Activated CD8-positive, alpha-beta T cell treated with anti-CD3 and anti-CD28 coated beads for 36 hours (primary cell): ENCODE results near the gene MCOLN2. TPM values are rescaled to one million over a fixed set of nuclear protein-coding genes. Genes with fewer than 3 reads are reported as not detected.

Experiments
- ATAC-seq: fragments of 200-7000 bp; cut with Tn5 transposase; one replicate; pipeline ENCODE4 v1.10.0; 2021; ENCODE audit warnings: mild to moderate bottlenecking, moderate library complexity
- CTCF ChIA-PET: fragments of 350-600 bp; sonication (Branson Sonifier 250); formaldehyde crosslinking; loops from one replicate; lab custom pipeline; 2021; ENCODE audit warnings: antibody characterized with exemption; lab: Charles Lee
- POLR2A ChIA-PET: fragments of 350-600 bp; sonication (Branson Sonifier 250); formaldehyde crosslinking; loops from one replicate; lab custom pipeline; 2021; ENCODE audit warnings: antibody characterized with exemption; lab: Charles Lee
- DNase-seq: peaks from one replicate; pipeline ENCODE4 v3.0.0-alpha.2; 2020
- H3K27ac Mint-ChIP-seq: one replicate; pipeline ENCODE4 v1.8.0; 2021; ENCODE audit warnings: mild to moderate bottlenecking, mixed read lengths
- H3K27me3 Mint-ChIP-seq: one replicate; pipeline ENCODE4 v1.8.0; 2021; ENCODE audit warnings: mixed read lengths
- H3K36me3 Mint-ChIP-seq: one replicate; pipeline ENCODE4 v1.8.0; 2021; ENCODE audit warnings: low read depth, mixed read lengths
- H3K4me1 Mint-ChIP-seq: one replicate; pipeline ENCODE4 v1.8.0; 2021; ENCODE audit warnings: low read depth, mixed read lengths
- H3K4me3 Mint-ChIP-seq: one replicate; pipeline ENCODE4 v1.8.0; 2021; ENCODE audit warnings: mild to moderate bottlenecking, moderate library complexity, mixed read lengths
- H3K9me3 Mint-ChIP-seq: one replicate; pipeline ENCODE4 v1.8.0; 2021; ENCODE audit warnings: mixed read lengths
- CTCF ChIP-seq: fragments of 200-600 bp; IDR thresholded peaks from one replicate; pipeline ENCODE4 v1.8.0; 2022; ENCODE audit warnings: antibody characterized with exemption, mild to moderate bottlenecking
- intact Hi-C: fragments of 100-400 bp; cut with micrococcal nuclease; formaldehyde crosslinking; loops from one replicate; pipeline ENCODE4 v1.10.0; 2022
- total RNA-seq, 2 experiments: library from RNA; stranded (reverse); gene quantifications; one replicate each; pipeline ENCODE4 v1.2.3, GENCODE V29; 2021

The MCOLN2 gene
- total RNA-seq, 2 experiments from 2014 or later, result 15.7 to 17.8 TPM

DNA sequence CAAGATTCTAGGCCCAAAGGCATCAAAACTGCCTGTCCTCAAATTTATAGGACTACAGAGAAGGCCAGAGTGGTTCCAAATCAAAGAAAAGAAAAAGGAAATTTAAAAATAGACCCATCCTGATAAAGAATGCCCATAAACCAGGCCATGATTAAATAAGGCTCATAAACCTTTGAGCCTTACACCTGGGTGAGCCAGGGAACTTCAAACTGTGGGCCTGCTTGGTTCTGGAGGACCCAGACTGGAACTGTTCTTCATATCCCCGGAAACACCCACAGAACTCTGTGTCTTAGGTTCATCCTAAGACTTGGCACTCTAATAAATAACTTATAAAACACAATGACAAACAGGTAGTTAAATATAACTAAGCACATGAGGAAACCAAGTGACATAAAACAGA is 28.8 kb downstream of the MCOLN2 start:
- intact Hi-C loops, result no loop called here
- Mint-ChIP-seq H3K4me3 (no peak overlapping the region), H3K27ac (no peak overlapping the region), H3K27me3 (peaks cover 1% of the 10 kb centered on the region), H3K9me3 (no peaks in the 10 kb centered on the region), H3K36me3 (peaks cover 6% of the 10 kb centered on the region), H3K4me1 (peaks cover 25% of the 10 kb centered on the region)
- CTCF ChIA-PET, result interaction anchor here (1.9 kb wide), 1 partner anchor 23 kb away, joined by 6 read pairs; no protein-coding TSS in a partner anchor
- no peak for TF ChIP-seq CTCF
- DNase-seq (no peak), ATAC-seq (no peak)
- POLR2A ChIA-PET, result no interaction called here

DNA sequence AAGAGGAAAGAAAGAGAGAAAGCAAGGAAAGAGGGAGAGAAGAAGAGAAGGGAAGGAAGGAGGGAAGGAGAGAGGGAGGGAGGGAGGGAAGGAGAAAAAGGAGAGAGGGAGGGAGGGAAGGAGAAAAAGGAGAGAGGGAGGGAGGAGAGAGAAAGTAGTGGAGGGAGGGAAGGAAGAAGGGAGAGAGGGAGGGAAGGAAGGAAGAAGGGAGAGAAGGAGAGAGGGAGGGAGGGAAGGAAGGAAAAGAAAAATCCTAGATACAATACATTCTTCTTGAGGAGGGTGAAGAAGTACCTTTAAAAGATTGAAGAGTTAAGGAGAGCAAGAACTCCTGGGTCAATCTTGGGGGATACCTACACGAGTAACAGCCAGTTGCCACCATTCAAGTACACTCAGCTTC is 29.2 kb downstream of the MCOLN2 start:
- intact Hi-C loops, result no loop called here
- DNase-seq, result no peak
- TF ChIP-seq CTCF, result no peak
- Mint-ChIP-seq H3K9me3 (no peaks in the 10 kb centered on the region), H3K36me3 (peaks cover 6% of the 10 kb centered on the region), H3K4me1 (peaks cover 21% of the 10 kb centered on the region), H3K4me3 (no peak overlapping the region), H3K27ac (no peak overlapping the region), H3K27me3 (peaks cover 1% of the 10 kb centered on the region)
- POLR2A ChIA-PET, result no interaction called here
- CTCF ChIA-PET, result interaction anchor here (1.4 to 1.9 kb wide), 2 partner anchors 10 to 23 kb away, joined by 4 to 6 read pairs; no protein-coding TSS in a partner anchor
- no peak for ATAC-seq

GRCh38 chr1:84963021-84963420 is 33.9 kb downstream of the MCOLN2 start:
- H3K27ac Mint-ChIP-seq, result no peak overlapping the region
- peaks cover 9% of the 10 kb centered on the region for H3K36me3 Mint-ChIP-seq
- no peak for TF ChIP-seq CTCF
- intact Hi-C loops, result no loop called here
- peaks cover 12% of the 10 kb centered on the region for H3K4me1 Mint-ChIP-seq
- ChIA-PET CTCF (interaction anchor here (1.2 to 1.4 kb wide), 3 partner anchors 9 to 64 kb away, joined by 3 to 5 read pairs (median 4); no protein-coding TSS in a partner anchor), POLR2A (no interaction called here)
- no peaks in the 10 kb centered on the region for H3K27me3 Mint-ChIP-seq
- H3K4me3 Mint-ChIP-seq, result no peak overlapping the region
- H3K9me3 Mint-ChIP-seq, result no peaks in the 10 kb centered on the region
- DNase-seq (no peak), ATAC-seq (no peak)

DNA sequence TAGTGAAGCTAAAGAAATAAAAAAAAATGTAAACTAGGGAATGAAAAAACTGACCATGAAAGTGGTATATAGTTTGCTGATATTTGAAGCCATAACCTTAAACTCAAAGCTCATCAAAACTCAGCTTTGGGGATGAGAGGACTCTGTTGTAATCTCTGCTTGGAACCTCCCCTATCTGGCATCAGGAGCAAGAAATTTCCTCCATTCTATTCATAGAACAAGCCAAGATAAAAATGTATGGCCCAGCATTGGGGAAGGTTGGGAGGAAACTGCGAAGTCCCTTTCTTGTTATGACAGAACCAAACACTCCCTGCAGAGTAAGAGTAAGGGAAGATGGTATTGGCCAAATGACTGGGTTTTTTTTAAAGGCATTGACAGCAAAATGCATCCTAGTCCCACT is 35.6 kb downstream of the MCOLN2 start:
- no peak overlapping the region for H3K4me3 Mint-ChIP-seq
- TF ChIP-seq CTCF, result no peak
- POLR2A ChIA-PET, result no interaction called here
- no peak overlapping the region for H3K27ac Mint-ChIP-seq
- no peak for ATAC-seq
- CTCF ChIA-PET, result interaction anchor here (1.4 to 2.0 kb wide), 2 partner anchors 16 to 297 kb away, joined by 3 to 12 read pairs; no protein-coding TSS in a partner anchor
- H3K4me1 Mint-ChIP-seq, result peaks cover 13% of the 10 kb centered on the region
- peaks cover 19% of the 10 kb centered on the region for H3K36me3 Mint-ChIP-seq
- DNase-seq, result no peak
- no peaks in the 10 kb centered on the region for H3K9me3 Mint-ChIP-seq
- H3K27me3 Mint-ChIP-seq, result no peaks in the 10 kb centered on the region
- intact Hi-C loops, result no loop called here

DNA sequence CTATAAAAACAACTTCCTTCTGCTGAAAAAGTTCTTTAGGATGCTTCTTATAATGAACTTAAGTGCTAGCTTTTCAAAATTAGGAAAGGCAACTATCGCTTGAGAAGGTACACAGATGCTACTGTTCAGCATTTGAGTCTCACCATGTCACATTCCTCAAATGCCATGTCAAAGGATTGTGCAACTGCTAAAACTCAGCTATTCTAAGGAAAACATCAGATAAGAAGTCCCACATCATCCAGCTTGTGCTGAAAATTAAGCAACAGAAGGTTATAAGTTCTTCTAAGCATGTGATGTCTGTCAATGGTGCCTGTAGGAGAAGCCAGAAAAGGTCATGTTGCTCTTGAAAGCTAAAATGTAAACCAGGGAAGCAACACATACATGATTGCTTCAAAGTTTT is 36.5 kb downstream of the MCOLN2 start:
- intact Hi-C loops, result no loop called here
- Mint-ChIP-seq H3K9me3 (no peaks in the 10 kb centered on the region), H3K36me3 (peaks cover 20% of the 10 kb centered on the region), H3K27ac (no peak overlapping the region), H3K4me3 (no peak overlapping the region), H3K4me1 (peaks cover 13% of the 10 kb centered on the region), H3K27me3 (no peaks in the 10 kb centered on the region)
- POLR2A ChIA-PET, result interaction anchor here (1.1 to 1.5 kb wide), 3 partner anchors 13 to 31 kb away, joined by 4 to 5 read pairs (median 5); no protein-coding TSS in a partner anchor
- TF ChIP-seq CTCF, result no peak
- no peak for DNase-seq
- CTCF ChIA-PET, result interaction anchor here (0.8 to 4.8 kb wide), 6 partner anchors 15 to 298 kb away, joined by 3 to 23 read pairs (median 7); a partner anchor contains a TSS
- no peak for ATAC-seq
